Hematopoietic multipotent progenitor cell treated with erythropoietin and hydrocortisone succinate and interleukin-3 and kit ligand, for 8 days (in vitro differentiated cells): Measurements from ENCODE around the gene FAM241A.
A peak's percentile ranks its signal among the peaks of the same experiment; 100 is the strongest.
"Not testable (repeated sequence)": the region's sequence is repeated elsewhere in the genome, so short reads cannot be mapped to it uniquely, and the experiment has no call there.

Source experiments
- DNase-seq: peaks from one replicate; pipeline ENCODE4 v3.0.0-alpha.2; 2015

Gene FAM241A

DNA sequence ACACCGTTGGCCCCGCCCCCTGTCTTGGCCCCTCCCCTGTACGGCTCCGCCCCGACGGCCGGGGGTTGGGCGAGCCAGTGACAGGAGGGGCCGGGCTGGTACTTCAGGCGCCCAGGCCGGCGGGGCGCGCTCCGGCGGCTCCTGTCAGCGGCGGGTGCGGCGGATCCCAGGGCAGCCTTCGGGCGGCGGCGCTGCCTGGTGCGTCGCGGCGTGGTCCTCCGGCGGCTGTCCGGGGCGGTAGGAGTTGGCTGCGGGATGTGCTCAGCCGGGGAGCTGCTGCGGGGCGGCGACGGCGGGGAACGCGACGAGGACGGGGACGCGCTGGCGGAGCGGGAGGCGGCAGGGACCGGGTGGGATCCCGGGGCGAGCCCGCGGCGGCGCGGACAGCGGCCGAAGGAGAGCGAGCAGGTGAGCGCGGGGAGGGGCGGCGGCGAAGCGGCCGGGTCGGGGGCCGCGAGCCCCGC is at the start of gene FAM241A:
FAM241A (plus strand) TSS at position 129 of the 464 bp plus-strand sequence; CDS start at position 256, 127 bp downstream.
- peak; percentile 82 for DNase-seq

DNA sequence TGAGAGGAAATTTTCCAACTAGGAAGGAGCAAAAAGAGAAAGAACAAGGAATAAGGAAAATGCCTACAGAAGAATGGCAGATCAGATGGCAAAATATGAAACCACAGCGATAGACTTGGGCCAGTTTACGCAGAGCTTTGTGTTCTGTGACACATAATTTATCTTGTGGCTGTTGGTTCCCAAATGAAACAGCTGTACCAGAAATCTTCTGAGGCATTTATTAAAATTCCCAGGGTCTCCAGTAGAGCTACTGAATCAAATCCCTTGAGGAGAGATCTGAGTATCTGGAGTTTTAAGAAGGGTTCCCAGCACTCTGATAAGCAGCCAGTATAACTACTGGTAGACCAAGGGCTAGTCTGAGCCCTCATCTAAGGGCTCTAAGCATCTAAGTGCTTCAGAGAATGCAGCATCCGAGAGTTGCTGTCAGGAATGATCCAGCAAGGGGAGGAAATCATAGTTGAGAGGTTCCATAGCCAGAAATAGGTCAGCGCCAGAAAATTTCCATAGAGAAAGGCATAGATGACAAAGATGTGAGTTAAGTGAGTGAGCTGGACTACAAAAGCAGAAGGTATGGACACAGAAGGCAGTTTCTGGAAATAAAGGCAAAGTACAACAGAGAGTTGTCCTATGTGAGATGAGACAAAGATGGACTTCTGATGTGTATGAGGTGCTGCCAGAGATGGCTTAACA is 46.3 kb upstream of the FAM241A start:
- no peak for DNase-seq

DNA sequence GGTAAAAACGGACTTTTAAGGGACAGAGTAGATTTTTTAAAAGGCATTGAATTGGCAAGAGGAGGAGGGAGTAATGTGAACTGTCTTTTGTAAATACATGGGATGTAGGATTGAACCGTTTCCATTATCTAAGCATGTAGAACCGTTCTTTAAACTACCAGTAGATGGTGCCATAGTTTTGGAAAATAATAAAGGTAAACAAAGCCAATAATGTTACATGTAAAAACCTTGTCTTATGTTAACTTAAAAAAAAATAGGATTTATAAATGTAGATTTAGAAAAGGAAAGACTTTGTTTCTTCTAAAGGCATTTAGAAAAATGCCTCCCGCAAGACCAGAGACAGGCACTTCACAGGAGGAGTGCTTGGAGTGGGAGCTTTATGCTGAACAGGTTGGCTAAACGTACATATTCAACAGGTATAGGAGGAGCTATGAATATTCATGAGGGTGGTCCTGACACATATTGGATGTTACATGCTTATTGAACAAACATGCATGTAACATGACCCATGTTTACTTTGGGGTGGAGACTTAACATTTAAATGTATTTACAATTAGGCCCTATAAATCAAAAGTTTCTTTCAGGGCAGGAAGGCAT is 45.5 kb upstream of the FAM241A start:
- peak; percentile 73 for DNase-seq

DNA sequence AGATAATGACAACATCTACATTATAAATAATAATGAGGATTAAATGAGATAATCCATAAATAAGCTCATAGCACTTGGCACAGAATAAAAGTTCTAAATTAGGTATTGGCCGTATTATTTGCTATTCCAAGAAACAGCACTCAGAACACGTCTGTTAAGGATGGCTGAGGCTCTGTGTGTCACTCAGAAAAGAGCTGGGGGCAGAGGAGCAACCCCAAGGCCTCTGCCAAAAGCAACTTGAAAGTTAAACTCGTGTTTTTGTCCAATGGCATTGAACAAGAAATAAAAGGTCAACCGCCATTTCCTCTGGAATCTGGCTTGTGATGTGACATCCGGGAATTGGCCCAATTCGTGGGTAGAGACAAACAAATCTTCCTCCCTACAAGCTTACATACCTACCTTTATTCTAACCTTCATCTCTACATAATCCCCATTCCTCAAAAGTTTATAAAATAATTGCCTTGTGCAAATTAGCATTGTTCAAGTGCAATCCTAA is 42.3 kb upstream of the FAM241A start:
- DNase-seq, result no peak

DNA sequence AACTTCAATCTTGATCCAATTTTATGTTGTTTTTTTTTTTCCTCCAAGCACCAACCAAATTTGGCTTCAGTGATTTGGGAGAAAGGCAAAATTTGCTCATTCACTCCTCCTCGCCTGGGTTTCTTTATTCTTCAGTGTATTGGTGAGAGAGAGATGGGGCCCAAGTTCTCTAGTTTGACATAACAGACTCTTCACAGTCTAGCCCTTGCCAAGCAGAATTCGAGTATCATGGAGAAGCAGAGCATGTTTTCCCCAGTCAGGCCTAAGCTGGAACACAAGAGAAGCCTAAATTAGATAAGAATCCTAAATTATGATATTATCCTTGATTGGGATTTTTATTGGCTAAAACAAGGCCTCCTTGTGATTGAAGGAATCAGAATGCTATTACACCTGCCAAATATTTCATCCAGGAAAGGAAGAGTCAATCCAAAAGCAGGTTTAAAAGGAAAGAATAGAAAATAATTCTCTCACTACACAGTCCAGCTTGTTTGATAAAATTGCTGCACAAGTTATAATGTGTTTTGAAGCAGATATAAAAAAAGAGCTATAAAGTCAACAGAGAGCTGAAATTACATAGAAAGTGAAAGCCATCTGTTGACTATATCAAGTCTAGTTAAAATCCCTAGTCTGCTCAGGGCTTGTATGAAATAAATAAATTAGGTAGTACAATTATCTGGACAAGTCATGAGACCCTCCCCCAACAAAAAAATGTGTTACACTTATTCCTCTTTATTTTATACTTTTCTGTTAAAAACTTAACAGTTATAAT is 39.9 kb upstream of the FAM241A start:
- DNase-seq, result no peak

DNA sequence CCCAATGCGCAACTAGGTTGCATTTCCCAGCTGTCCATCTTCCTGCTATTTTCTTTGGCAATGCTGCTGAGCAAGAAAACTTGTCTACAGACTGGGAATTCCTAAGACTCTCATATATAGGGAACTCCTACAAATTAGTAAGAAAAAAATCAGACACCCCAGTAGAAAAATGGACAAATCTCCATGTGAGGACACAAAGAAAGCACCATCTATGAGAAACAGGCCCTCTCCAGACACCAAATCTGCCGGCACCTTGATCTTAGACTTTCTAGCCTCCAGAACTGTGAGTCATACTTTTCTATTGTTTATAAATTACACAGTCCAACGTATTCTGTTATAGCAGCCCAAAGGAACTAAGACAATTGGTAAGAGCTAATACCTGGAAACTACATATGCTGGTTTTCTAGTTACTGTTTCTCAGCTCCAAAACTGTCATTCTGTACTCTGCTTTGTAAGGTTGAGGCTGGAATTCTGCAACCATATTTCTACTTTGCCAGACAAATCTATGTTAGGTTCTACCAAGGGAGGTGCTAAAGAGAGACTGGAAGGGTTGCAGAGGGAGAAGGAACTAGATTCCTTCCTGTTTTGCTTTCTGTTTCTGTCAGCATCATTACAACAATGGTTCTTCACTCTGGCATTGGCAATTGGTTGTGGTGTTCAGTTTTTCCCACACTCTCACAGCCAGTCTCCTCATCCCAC is 35.7 kb upstream of the FAM241A start:
- DNase-seq, result no peak

DNA sequence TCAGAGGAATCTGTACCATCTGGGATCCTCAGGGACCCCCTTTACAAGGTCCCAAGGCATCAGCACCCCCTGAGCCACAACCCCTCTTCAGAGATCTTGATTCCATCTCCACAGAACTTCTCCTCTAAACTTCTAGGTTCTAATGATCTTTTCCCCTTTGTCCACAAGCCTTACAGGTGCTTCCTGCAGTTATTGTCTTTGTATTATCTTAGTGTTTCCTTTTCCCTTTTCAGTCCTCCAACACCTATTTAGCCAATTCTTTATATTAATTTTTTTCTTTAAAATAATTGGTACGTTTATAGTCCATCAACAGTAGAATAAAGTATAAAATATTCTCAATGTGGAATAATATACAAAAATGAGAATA is 35.2 kb upstream of the FAM241A start:
- no peak for DNase-seq

DNA sequence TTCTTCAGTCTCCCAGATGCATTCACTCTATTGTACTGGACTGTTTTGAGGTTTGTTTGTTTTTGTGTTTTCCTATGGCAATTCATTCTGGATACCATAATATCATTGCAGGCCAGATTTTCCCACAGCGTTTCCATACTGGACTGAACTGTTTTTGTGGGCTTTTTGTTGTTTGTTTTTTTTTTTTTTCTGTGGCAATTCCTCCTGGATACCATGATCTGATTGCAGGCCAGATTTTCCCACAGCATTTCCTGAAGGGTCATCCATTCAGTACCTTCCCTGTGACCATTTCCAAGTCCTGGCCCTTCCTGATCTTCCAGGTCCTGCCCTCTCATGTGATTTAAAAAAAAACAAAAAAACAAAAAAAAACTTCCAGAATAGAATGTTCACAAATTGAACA is 33.9 kb upstream of the FAM241A start:
- DNase-seq, result no peak

DNA sequence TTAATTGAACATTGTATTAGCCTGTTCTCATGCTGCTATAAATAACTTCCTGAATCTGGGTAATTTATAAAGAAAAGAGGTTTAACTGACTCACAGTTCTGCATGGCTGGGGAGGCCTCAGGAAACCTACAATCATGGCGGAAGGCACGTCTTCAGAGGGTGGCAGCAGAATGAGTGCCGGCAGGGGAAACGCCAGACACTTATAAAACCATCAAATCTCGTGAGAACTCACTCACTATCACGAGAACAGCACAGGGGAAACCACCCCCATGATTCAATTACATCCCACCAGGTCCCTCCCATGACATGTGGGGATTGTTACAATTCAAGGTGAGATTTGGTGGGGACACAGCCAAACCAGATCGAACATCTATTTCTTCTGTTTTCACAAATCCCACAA is 33.2 kb upstream of the FAM241A start:
- not testable (repeated sequence) for DNase-seq

DNA sequence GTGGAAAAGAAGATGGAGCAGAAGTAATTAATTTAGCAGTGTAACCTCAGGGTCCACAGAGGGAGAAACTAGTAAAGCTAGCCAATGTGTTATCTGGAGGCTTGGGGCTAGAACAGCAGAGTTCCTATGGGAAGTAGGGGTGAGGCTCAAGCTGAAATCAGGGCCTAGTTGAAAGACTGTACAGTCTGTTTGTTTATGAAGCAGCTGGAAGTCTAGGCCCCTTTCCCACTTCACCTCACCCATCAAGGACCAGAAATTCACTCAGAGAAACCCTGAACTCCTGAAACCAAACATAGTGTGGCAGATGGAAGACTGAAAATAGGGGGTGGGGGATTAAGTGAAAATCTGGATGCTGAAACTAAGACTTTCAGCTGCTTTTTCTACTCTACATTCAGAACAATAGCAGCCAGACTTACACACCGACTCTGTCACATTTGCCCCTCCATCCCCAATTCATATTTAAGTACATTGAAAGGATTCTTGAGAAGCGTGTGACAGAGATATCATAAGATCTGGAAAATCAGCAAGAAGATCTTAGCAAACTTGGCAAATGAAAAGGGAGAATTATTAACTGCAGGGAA is 32.6 kb upstream of the FAM241A start:
- DNase-seq, result no peak

DNA sequence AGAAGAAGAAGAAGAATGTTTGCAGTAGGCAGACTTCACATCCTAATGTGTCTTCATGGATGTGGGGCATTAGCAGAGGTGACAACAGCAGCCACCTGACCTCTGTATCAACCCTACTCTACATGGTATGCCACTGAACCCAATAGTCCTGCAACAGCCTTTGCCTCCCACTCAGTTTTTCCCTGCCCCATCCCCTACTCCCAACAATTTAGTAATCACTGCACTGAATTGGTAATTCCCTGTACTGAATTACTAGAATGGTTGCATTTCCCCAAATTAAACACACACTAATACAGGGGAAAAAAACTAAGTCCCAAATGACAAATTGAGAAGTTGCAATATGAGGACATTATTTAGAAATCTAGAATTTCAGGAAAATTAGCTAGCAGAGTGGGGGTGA is 31.4 kb upstream of the FAM241A start:
- no peak for DNase-seq

DNA sequence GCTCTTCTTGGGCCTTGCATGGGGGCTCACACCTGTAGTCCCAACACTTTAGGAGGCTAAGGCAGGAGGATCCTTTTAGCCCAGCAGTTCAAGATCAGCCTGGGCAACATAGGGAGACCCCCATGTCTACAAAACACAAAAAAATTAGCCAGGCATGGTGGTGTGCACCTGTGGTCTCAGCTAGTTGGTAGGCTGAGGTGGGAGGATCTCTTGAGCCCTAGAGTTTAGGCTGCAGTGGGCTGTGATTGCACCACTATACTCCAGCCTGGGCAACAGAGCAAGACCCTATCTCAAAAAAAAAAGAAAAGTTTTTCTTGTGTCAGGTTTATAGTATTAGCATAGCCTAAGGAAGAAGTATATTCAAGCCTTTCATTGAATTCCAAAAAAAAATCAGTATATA is 30.8 kb upstream of the FAM241A start:
- no peak for DNase-seq

DNA sequence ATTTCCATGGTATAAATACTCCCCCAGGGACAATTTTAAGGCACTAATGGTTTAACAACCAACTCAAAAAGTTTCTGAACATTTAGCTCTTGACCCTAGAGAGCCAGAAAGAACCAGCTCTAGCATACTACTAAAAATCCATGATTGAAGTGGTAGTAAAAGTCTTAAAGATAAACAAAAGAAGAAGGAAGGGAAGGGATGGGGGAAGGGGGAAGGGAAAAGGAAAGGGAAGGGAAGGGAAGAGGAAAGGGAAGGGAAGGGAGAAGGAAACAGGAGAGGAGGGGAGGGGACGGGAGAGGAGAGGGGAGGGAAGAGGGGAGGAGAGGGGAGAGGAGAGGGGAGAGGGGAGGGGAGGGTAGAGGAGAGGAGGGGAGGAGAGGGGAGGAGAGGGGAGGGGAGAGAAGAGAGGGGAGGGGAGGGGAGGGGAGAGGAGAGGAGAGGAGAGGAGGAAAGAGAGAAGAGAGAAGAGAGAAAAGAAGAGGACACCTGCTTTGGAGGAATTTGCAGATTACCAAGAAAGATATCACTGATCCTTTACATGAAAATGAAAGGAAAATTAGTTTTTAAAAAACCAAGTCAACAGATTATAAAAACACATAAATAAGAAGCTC is 26.4 kb upstream of the FAM241A start:
- DNase-seq, result no peak

DNA sequence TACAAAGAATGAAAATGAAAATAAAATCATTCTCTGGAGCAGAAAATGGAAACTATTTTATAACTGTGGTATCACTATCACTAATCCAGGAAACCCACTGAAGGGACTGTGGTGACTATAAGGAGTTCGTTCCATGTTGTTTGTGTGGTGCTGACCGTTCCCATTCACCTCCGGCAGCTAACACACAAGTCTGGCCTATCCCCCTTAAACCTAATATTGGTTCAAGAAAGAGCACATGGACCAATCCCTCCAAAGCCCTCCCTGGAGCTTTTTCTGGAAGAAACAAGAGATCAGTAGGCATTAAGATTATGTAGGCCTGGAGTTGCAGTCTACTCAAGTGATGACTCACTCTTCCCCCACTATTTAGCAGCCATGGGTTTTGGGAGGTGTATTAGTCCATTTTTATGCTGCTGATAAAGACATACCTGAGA is 25.9 kb upstream of the FAM241A start:
- no peak for DNase-seq

DNA sequence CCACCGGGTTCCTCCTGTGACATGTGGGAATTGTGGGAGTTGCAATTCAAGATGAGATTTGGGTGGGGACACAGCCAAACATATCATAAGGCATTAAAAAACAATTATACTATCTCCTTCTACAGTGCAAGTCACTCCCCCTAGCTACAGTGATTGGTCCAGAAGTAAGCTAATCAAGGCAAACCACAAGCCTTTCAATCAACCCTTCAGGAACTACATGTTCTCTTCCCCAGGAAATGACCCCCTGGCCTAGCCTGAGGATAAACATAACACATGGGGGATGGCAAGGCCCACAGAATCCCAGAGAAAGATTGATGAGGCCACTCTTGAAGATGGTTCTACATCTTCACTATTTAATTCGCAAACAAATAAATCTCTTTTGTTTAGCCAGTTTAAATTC is 25.2 kb upstream of the FAM241A start:
- DNase-seq, result no peak

DNA sequence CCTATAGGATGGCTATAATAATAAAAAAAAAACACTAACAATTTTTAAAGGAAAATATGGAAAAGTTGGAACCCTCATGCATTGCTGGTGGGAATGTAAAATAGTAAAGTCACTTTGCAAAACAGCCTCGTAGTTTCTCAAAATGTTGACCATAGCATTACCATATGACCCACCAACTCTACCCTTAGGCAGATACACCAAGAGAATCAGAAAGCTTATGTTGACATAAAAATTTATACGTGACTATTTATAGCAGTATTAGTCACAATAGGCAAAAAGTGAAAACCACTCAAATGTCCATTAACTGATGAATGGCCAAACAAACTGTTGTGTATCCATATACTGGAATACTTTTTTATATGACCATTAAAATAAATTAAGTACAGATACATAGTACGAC is 19.8 kb upstream of the FAM241A start:
- DNase-seq, result no peak

DNA sequence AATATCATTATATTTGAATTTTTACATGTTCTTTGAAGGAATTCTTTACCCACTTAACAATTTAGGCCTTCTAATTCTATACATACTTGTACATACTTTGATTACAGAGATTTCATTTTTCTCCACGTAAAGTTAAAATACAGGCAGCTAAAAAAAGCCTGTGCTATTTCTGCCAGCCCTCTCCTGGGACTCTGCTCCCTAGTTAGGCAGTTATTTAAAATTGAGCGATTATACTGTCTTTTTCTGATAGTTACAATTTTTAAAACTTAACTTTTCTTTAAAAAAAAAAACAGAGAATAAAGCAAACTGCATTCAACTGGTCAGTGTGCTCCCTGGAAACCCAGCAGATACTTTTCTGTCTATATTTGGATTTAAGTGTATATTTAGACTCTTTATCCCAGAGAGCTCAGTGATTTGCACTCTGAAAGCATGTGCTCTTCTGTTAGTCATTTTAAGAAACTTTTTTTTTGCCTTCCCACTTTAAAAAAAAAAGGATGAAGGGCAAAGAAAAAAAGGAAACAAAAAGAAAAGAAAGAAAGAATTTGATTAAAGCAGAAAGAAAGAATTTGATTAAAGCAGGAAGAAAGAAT is 18.1 kb upstream of the FAM241A start:
- no peak for DNase-seq

DNA sequence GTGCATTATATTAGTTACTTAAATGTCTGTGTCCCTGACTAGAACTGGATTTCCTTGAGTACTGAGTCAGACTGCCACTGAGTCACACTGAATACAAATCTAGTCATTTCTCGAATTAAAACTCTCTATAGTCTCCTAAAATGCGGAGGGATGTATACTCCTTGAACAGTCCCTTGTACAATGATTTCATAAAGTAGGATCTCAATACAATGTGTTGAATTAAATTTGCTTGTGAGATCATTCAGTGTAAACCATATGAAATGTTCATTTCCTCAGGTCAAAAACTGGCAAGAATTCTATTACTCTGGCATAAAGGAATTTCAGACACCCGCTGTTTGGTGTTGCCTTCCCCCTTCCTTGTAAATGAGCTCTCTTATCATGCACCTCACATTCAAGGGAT is 17.5 kb upstream of the FAM241A start:
- DNase-seq, result no peak

DNA sequence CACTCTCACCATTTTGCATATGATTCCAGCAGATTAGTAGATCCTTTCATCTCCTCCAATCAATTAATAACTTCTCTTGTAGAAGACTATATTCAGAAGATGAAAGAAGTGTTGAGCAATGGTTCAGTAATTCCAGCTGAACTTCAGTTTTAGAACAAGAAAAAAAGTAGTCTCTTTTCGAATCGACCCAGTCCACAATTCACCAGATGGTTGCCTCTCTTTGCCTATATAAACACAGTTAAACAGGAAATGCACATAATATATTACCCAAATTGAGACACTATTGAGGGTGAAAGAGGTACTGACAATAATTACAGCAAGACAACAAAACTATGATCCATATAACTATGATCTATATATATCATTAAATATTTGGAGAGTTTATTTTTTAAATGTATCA is 16.8 kb upstream of the FAM241A start:
- DNase-seq, result no peak

DNA sequence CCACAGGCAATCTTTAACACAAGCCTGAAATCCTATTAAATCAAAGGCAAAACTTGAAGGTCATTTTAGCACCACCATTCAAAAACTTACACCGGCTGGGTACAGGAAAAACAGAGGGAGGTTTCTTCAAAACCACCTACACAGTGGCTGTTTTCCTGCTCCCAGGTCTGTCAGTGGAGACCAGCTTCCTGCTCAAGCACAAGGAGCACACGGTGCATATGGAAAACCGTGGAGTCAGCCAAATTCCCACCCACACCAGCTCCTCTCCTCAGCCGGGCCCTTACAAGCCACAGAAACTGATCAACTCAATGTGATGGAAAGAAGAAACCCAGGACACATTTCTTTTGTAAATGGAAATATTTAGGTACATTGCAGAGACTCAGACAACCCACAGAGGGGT is 14.3 kb upstream of the FAM241A start:
- no peak for DNase-seq

DNA sequence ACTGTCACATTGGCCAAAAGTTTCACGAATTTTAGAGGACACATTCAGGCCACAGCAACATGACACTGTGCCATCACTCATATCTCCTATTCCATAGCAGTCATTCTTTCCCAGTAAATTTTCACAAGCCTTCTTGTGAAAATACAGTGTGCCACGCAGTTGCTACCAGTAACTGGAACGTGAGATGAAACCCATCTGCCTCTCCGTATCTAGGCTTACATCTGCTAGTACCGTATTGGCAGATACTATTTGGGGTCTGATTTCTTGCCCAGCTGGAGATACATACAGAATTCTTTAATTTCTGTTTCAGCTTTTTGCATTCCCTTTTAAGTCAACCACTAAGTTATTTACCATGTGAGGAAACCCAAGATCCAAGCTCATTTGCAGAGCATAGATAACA is 8.7 kb upstream of the FAM241A start:
- DNase-seq, result no peak

DNA sequence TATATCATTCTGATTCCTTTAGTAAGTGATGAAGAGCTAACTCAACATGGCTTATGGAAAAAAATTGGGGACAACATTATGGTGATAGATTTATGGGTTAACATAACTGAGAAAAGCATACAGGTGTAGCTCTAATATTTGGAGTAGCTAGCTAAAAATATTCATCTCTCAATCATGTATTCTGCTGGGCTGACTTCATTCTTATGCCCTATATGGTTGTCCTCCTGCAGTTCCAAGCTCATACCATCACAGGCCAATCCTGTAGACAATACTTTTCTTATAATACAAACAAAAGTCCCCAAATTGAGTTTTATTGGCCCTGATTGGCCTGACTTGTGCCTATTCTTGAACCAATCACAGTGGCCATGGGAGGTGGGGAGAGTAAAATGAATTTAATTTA is 6.7 kb upstream of the FAM241A start:
- no peak for DNase-seq
